HG03175 (cell line): ENCODE results near the gene ATP5F1D.

Source experiments
- ATAC-seq: cut with Tn5 transposase; IDR thresholded peaks from one replicate; pipeline ENCODE4 v1.9.1; 2021; ENCODE audit warnings: mild to moderate bottlenecking, moderate library complexity; ENCODE audit not compliant: unreplicated experiment

The ATP5F1D gene

DNA sequence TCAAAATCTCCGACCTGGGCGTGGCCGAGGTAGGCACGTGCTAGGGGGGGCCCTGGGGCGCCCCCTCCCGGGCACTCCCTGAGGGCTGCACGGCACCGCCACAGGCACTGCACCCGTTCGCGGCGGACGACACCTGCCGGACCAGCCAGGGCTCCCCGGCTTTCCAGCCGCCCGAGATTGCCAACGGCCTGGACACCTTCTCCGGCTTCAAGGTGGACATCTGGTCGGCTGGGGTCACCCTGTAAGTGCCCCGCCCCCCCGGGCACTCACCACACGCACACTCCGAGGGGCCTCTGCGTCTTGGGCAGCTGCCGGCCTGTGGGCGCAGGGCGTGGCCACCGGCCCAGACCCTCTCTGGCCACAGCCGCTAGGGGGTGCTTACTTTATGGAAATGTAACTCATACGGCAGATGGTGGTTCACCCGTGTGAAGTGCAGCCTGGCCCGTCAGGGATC lies 21.0 kb upstream of the ATP5F1D start:
- ATAC-seq = no peak

DNA sequence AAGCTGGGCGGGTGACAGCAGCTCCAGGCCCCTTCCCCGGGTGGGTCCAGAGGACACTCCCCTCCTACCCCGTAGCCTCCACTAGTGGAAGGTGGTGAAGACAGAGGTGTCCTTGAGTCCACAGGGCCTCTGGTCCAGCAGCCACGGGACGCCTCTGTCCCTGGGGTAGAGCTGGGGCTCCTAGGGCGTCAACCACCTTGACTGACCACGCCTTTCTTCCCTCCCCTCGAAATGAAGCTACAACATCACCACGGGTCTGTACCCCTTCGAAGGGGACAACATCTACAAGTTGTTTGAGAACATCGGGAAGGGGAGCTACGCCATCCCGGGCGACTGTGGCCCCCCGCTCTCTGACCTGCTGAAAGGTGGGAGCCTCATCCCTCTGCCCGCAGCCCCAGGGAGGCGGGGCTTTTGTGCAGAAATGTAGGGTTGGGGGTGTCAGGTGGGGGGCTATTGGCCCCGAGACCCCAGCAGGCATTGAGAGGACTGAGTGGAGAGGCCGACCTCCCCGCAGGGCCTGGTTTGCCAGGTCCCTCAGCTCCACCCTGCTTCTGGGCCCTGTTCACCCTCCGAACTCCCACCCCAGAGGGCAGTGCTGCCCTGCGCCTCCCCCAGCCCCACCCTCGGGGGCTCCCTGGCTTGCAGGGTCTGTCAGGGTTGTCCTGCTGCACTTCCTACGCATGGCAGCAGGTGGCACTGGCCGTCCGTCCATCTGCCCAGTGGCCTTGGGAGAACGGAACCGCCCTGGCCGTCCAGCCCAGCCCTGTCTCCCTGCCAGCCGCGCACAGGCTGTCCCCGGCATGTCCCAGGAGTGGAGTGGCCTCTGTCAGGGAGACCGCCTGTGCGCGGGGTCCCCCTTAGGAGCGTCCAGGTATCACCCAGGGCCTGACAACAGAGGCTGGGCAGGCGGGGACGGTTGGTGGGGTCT lies 20.3 kb upstream of the ATP5F1D start:
- no peak for ATAC-seq

DNA sequence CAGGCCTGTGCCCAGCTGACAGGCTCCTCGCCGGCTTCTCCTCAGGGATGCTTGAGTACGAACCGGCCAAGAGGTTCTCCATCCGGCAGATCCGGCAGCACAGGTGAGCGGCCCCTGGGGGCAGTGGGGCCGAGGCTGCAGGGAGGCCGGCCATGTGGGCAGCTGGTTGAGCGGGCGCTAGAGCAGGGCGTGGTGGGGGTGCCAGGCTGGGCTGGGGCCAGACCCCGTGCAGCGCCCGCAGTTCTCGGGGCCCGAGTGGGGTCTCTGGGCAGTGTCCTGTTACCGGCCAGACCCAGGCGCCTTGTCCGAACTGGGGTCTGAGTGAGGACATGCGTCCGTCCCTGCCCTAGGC lies 19.7 kb upstream of the ATP5F1D start:
- no peak for ATAC-seq

DNA sequence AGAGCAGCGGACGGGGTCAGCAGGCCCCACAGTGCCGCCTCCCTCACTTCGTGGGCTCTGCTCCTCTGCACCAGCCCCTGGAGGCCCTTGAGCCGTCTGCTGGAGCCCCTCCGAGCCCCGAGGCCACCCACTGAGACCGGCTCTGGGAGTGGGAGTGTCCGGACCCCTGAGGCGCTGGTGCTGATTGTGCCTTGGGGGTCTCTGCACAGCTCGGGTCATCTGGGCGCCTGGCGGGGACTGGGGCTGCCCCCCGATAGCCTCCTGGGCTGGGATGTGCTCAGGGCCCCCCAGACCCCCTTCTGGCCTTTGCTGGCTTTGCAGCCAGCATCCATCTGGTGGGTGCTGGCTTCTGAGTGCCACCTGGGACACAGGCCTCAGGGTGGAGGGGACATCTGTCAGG lies 19.2 kb upstream of the ATP5F1D start:
- ATAC-seq = no peak

DNA sequence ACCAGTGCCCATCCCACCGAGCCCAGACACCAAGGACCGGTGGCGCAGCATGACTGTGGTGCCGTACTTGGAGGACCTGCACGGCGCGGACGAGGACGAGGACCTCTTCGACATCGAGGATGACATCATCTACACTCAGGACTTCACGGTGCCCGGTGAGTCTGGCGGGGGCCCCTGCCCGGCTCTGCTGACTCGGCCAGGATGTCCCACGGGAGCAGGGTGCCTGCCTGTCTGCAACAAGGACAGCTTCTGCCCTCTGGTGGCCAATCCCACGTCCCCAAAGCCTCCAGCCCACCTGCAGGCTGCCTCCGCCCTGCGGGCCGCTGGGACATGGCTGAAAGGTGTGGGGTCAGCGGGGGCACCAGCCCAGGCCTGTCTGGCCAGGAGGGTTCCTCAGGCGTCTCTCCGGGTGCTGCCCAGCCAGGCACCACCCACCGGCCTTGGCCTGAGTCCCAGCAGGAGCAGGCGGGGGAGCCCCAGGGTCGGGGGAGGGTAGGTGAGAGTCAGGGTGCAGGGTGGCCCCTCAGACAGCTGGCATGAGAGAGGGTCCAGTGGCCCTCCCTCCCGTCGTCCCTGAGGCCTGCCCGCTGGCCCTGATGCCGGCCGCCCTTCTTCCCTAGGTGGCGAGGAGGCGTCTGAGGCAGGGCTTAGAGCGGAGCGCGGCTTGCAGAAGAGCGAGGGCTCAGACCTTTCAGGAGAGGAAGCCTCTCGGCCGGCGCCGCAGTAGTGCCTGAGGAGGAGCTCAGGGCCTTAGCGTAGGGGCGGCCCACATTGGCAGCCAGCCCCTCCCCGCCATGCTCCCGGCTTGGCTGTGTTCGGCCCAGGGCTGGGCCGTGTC lies 18.3 kb upstream of the ATP5F1D start:
- no peak for ATAC-seq

DNA sequence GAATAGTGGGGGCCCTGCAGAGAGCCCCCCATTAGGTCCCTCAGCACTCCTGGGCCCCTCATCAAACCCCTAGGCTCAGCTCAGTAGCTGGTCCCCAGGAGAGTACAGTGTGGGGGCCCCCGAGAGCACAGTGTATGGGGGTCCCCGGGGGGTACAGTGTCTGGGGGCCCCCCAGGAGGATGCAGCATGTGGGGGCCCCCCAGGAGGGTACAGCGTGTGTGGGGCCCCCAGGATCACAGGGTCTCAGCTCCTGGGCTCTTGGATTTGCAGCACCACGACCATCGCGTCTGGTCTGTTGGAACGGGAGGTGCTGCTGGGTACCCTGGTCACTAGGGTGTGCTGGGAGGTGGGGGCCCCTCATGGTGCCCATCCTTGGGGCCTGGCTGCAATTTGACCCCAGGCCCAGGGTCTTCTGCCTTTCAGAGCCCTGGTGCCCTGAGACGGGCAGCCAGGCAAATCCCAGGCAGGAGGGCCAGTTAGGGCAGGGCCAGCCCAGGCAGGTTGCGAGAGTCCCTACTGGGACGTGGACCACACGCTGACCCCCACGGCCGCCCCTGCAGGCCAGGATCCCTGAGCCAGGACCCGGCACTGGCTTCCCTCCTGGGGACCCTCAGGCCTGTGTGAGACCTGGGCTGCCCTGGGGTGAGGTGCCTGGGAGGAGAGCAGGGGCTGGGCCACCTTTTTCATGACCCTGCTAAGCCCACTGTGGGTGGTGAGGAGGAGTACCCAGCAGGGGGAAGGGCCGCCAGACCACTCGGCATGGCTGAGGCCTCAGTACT lies 17.3 kb upstream of the ATP5F1D start:
- ATAC-seq = no peak

DNA sequence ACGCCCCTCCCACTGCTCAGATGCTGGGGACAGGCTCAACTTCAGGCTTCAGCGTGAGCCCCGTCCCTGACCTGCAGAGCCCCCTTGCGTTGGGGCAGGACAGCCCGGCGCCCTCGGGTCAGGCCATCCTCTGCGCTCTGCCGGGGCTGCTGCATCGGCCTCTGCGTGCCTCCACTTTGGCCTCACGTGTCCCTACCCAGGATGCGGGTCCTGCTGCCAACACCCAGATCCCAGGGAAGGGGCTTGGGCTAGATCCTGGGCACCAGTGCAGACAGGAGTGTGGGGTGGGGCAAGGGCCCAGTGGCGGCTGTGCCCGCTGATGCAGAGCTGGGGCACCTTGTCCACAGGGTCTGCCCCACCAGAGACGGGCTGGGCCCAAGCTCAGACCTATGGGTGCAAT lies 16.7 kb upstream of the ATP5F1D start:
- no peak for ATAC-seq

DNA sequence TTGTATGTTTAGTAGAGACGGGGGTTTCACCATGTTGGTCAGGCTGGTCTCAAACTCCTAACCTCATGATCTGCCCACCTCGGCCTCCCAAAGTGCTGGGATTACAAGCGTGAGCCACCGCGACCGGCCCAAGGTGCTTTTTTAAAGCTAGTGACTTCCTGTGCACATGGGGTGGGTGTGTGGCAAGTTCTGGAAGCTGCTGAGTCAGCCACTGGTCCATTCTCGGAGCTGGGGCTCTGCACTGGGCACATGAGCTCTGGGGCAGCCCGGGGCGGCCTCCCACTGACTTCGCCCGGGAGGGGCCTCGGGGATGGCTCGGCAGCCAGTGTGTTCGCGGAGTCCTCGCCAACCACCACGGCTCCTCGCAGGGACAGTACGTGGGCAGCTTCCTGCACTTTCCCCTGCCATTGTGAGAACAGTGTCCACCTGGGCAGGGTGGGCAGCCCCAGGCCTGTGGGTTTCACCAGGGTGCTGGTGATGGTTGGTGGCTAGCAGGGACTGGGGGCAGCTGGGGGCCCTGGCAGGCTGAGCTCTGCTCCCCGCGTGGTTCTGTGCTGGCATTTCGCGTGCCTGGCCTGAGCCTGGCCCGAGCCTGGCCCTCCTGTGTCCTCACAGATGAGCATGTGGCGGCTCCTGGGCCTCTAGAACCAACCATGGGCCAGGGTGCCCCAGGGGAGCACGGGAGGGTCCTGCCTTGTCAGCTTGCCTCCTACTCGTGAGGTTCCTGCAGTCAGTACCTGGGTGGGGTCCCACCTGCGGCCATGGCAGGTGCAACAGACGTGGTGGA lies 15.9 kb upstream of the ATP5F1D start:
- no peak for ATAC-seq

DNA sequence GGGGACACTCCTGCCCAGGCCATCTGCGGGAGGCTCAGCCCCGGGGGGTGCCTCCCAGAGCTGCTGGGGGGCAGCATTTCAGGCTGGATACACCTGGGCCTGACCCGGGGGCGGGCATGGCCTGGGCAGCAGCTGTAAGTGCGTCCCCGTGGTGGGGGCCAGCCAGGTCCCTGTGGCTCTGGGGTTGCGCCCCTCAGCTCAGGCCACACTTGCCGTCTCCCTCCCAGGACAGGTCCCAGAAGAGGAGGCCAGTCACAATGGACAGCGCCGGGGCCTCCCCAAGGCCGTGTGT lies 15.4 kb upstream of the ATP5F1D start:
- no peak for ATAC-seq

DNA sequence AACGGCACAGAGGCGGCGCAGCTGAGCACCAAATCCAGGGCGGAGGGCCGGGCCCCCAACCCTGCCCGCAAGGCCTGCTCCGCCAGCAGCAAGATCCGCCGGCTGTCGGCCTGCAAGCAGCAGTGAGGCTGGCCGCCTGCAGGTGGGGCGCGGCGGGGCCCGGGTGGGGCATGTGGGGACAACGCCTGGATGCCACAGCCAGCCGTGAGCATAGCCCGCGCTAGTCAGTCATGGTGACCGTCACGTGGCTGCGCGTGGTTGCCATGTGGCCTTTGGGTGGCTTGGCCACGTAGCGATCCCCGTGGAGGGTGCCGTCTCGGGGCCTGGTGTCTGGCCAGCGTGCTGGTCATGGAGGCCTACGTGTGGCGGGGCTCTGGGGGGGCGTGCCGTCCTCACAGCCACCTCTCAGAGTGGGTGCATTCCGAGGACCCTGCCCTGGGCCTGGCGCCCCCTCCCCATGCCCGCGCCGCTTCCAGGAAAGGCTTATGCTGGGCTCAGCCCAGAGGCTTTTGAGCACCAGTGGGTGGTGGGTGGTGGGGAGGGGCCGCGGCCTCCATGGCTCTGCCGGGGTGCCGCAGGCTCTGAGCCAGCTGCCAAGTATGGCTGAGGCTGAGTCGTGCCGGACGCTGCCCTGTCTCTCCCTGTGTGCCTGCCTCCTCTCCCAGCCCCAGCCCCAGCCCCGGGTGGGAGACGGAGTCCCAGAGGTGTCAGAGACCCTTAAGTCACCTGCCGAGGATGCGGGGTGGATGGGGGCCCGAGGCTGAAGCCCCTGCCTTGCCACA lies 14.8 kb upstream of the ATP5F1D start:
- ATAC-seq = no peak

DNA sequence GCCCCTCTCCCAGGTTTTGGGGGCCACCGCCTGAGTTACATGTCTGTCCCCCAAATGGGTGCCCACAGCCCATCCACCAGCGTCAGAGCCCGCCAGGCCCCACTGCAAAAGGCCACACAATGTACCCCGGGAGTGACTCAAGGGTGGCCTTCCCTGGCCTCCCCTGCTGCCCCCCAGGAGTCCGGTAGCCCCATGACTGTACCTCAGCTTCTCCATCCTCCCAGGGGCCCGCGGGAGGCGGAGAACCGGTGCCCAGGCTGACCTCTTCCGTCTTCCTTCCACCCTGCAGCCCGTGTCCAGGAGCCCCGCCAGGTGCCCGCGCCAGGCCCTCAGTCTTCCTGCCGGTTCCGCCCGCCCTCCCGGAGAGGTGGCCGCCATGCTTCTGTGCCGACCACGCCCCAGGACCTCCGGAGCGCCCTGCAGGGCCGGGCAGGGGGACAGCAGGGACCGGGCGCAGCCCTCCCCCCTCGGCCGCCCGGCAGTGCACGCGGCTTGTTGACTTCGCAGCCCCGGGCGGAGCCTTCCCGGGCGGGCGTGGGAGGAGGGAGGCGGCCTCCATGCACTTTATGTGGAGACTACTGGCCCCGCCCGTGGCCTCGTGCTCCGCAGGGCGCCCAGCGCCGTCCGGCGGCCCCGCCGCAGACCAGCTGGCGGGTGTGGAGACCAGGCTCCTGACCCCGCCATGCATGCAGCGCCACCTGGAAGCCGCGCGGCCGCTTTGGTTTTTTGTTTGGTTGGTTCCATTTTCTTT lies 14.1 kb upstream of the ATP5F1D start:
- ATAC-seq = no peak

DNA sequence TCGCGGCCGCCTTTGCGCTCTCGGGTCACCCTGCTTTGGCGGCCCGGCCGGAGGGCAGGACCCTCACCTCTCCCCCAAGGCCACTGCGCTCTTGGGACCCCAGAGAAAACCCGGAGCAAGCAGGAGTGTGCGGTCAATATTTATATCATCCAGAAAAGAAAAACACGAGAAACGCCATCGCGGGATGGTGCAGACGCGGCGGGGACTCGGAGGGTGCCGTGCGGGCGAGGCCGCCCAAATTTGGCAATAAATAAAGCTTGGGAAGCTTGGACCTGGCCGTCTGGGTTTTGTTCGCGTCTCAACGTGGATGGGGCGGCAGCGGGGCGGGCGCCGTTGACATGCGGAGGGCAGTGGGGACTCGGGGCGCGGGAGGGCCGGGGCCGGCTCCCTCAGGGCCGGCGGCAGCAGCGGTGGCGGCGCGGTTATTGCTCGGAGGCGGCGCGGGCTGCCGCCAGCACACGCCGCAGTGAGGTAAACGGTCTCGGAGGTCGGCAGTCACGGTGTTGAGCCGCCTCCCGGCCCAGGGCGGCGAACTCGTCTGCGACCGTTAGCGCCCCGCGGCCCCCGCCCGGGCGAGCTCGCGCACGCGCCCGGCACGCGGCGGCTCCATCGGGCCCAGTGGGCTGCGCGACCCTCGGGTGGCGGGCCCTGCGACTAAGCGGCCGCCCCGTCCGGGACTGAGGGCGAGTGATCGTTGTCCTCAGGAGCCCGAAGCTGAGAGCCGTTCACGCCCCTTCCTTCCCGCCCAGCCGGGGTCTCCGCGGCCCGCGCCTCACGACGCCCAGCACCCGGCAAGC lies 13.2 kb upstream of the ATP5F1D start:
- ATAC-seq = no peak

DNA sequence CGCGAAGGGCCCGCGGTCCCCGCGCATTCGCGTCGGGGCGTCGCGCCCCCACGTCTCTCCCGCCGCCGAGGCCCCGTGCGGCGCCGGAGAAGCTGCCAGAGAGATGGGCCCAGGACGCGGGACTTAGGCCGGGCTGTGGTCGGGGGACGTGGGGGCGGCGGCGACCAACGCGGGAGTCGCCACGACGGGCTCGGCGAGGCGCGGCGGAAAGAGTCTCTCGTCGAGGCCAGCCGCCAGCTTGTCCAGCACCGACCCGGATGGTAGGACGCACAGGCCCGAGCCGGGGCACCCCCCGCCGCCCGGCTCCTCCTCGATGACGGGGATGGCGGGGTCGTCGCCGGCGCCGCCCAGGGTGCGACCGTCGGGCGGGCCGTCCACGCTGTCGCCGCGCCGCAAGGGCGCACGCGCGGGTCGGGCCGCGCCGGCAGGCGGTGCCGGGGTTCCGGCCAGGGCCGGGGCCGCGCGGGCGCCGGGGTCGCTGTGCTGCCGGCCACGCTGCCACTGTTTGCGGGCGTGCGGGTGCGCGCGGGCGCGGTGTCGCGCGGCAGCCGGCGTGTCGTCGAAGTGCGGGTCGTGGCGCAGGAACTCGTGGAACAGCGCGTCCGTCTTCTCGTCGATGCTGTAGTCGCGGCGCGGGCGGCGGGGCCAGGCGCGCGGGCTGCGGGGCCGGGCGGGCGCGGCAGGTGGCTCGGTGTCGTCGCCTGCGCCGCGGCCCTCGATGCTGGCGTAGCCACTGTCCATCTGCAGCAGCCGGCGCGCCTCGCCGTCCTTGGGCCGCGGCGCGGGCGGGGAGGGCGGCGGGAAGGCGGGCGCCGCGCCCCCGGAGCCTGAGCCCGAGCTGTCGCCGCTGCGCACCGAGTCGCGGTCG lies 12.3 kb upstream of the ATP5F1D start:
- no peak for ATAC-seq

DNA sequence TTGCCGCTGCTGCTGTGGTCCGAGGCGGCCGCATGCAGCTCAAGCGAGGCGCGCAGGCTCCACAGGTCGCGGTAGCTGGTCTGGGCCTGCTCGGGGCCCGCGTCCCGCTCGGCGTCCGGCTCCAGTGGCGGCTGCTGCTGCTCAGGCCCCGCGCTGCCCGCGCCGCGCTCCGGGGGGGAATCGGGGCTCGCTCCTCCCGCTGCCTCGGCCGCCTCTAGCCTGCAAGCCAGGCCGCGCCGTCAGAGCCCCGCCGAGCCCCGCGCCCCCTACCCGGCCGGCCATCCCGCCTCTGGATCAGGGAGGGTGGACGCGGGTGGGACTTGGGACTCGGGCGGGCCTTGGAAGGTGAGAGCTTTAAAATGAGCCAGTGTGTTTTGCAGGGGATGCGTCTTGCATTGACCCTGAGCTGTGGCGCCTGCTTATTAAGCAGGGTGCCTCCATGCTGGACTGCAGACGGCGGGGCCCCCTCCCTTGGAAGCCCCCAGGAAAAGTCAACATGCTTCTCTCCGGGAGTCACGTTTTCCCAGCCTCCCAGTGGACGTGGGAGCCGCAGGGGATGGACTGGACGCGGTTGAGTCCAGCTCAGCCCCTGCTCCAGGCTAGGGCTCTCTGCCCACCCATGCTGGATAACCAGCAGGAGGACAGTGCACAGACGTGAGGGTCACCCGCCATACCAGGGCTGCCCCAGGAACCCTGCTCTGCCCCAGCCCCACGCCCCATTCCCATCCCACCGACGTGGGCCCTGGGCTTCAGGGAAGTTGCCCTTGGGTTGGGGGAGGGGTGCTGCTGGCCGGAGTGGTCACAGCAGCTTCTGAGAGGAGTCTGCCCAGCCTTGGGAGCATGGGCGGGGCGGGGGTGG lies 11.4 kb upstream of the ATP5F1D start:
- no peak for ATAC-seq

DNA sequence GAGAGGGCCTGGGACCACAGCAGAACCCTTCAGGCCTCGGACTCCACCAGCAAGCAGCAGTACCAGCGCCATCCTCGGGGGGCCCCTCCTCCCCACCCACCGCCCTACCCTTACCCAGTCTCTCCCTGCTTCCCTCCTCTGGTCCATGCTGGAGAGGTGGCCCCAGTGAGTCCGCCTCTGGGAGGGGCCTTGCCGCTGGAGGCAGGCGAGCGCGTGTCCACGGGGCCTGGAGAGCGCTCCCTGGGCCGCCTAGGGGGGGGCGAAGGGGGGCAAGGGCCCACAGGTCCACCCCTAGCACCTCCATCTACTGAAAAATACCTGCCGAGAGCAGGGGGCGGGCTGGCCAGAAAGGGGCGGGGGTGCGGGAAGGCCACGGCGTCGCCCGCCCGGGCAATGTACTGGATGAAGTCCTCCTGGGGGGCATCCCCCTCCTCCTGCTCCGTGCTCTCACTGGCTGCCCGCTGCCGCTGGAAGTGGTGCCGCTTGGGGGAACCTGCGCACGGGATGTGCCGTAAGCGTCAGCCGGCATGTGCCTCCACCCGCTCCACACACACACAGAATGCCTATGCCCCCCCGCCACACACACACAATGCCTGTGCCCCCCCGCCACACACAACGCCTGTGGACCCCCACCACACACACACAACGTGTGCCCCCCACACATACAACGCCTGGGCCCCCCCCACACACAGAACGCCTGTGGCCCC lies 10.6 kb upstream of the ATP5F1D start:
- no peak for ATAC-seq
